Subcutaneous adipose tissue (tissue), 4 donors: Measurements from ENCODE around the gene PPP1R14D. TPM values are rescaled to one million over a fixed set of nuclear protein-coding genes. Genes with fewer than 3 reads are reported as not detected.

ENCODE experiments used
- CTCF ChIP-seq: fragments of 450-650 bp; IDR thresholded peaks from one replicate; pipeline ENCODE4 v1.5.1; 2016; ENCODE audit warnings: low read depth, mild to moderate bottlenecking, control low read depth, antibody characterized with exemption, moderate library complexity
- small RNA-seq: library from RNA; depleted of rRNA; stranded (forward); fragments of <200 nt; gene quantifications from one replicate; pipeline ENCODE3, GENCODE V24; 2016
- total RNA-seq, 4 donors: library from RNA; depleted of rRNA; stranded (reverse); fragments of >200 nt; gene quantifications; one replicate each; pipeline ENCODE4 v1.1.0, GENCODE V29; 2016

PPP1R14D gene
- total RNA-seq, 4 donors from 2014 or later: not detected

DNA sequence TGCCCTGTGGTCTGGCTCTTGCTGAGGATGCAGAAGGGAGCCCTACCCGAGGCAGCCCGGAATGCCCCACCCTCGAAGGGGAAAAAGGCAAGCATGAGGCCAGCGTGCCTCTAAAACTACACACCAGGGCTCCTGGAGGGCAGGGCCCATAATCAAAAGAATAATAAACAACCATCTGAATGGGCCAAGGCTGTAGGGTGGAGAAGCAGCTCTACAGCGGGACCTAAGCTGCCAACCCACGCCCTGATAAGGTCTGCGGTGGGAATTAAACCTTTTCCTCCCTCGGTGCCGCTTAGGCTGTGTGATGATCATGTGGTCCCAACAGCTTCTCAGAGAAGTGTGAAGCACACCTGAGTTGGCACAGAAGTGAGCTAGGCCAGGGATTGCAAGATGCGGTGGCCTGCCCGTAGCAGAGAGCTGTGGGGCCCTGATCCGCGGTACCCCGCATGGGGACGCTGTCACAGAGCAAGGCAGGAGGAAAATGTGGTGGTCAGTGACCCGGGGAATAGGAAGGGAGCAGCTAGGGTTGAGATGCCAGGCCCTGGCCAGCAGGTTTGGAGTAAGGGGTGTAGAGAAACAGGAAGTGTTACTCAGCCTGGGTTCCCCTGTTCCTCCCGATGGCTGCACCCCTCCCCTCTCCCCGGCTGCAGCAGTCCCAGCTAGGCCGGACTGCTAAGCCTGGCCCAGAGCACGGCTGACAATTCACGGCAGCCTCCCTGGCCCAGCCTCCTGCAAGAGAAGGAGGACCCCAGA is 59.8 kb downstream of the PPP1R14D start:
- TF ChIP-seq CTCF: no peak

DNA sequence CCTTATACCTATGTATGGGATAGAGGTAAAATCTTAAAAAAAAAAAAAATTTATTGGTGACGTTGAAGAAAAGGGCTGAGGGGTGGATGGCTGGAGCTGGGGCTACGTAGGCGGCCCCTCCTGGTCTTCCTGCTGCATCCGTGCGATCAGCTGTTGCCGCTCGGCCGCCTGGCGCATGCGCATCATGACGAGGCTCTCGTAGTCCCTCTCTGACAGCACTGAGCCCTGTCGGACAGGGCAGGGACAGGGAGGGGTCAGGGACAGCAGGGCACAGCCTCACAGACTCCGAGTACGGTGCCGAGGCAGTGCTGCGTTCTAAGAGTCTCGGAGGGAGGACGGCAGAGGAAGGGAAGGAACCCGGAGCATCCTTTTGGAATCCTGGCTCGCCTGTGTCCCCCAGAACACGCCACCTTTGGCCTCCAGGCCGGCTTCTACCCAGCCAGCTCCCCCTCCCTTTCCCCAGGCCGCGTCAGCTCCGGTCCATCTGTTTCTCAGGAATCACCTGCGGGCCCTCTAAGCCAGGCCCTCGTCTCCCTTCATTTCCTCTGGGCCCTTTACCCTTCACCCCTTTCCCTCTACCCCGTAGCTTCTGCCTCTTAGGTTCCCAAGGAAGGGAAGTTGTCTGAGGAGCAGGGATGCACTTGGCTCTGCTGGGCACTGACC is 60.5 kb downstream of the PPP1R14D start:
- TF ChIP-seq CTCF: no peak

GRCh38 chr15:40766906-40767837 is 61.3 kb downstream of the PPP1R14D start:
- no peak for TF ChIP-seq CTCF

GRCh38 chr15:40766194-40766815 is 62.2 kb downstream of the PPP1R14D start:
- TF ChIP-seq CTCF: no peak

Small RNAs within 50 kb of the gene (small RNA-seq; reads per million reads assigned to genes)
- not detected for gene AC025166.1

Other genes starting within 250 kb of the PPP1R14D start
- 1 to 10 TPM in 2 of 4 donors, under 1 TPM in 2; 0.19 to 3.7 (median 1.2) TPM for gene KNL1, start 234.5 kb downstream of the PPP1R14D start, total RNA-seq
- gene RAD51, start 133.5 kb downstream of the PPP1R14D start, total RNA-seq: 1 to 10 TPM in 2 of 4 donors, under 1 TPM in 1, not detected in 1; 0.88 to 5.8 (median 3.1) TPM
- 10 to 100 TPM; 26.3 to 71.4 (median 35.6) TPM for gene RMDN3, start 73.5 kb downstream of the PPP1R14D start, total RNA-seq
- 100 to 1,000 TPM in 3 of 4 donors, 10 to 100 TPM in 1; 60.0 to 135 (median 117) TPM for gene GCHFR, start 64.6 kb downstream of the PPP1R14D start, total RNA-seq
- gene C15orf62, start 58.7 kb downstream of the PPP1R14D start, total RNA-seq: under 1 TPM in 2 of 4 donors, not detected in 2; 0.66 to 0.85 TPM
- 10 to 100 TPM; 16.1 to 25.5 (median 19.3) TPM for gene ZFYVE19, start 21.6 kb downstream of the PPP1R14D start, total RNA-seq
- gene DNAJC17, start 21.2 kb downstream of the PPP1R14D start, total RNA-seq: 10 to 100 TPM; 12.1 to 33.9 (median 18.3) TPM
- 10 to 100 TPM in 1 of 4 donors, 1 to 10 TPM in 2, not detected in 1; 2.3 to 13.1 (median 4.0) TPM for gene SPINT1, start 15.3 kb upstream of the PPP1R14D start, total RNA-seq
- gene RHOV, start 45.5 kb upstream of the PPP1R14D start, total RNA-seq: not detected
- 10 to 100 TPM; 10.9 to 20.9 (median 19.6) TPM for gene VPS18, start 65.7 kb upstream of the PPP1R14D start, total RNA-seq
- gene DLL4, start 100.6 kb upstream of the PPP1R14D start, total RNA-seq: 10 to 100 TPM in 2 of 4 donors, 1 to 10 TPM in 2; 2.9 to 36.2 (median 9.8) TPM
- gene CHAC1, start 124.8 kb upstream of the PPP1R14D start, total RNA-seq: 1 to 10 TPM in 2 of 4 donors, under 1 TPM in 1, not detected in 1; 0.66 to 1.6 (median 1.2) TPM